SK-N-SH (cell line): ENCODE measurements around the gene ATXN7.

Experiments used
- CTCF ChIP-seq: fragments of 200-600 bp; sonication (generic); IDR thresholded peaks from 2 replicates; pipeline ENCODE4 v1.6.1; 2017; ENCODE audit warnings: antibody characterized with exemption, mild to moderate bottlenecking, moderate library complexity
- EP300 ChIP-seq, 2 experiments: IDR thresholded peaks; 2 replicates each; pipeline versions ENCODE4 v1.4.0 to v1.6.1; 2012; ENCODE audit warnings: borderline replicate concordance in 1 of 2, low read depth in 1 of 2, low read length in 1 of 2
- GABPA ChIP-seq: IDR thresholded peaks from 2 replicates; pipeline ENCODE4 v1.4.0; 2012; ENCODE audit warnings: low read depth, mild to moderate bottlenecking
- IRF3 ChIP-seq: fragments of 150-350 bp; IDR thresholded peaks from 2 replicates; pipeline ENCODE4 v1.6.1; 2016; ENCODE audit warnings: mild to moderate bottlenecking, low read depth, low read length
- MAX ChIP-seq: IDR thresholded peaks from 2 replicates; pipeline ENCODE4 v1.4.0; 2012; ENCODE audit warnings: low read depth
- MXI1 ChIP-seq: IDR thresholded peaks from 2 replicates; pipeline ENCODE4 v1.6.1; 2012; ENCODE audit warnings: mild to moderate bottlenecking, low read depth, low read length, improper control_type of control experiment
- POLR2AphosphoS5 ChIP-seq: IDR thresholded peaks from 2 replicates; pipeline ENCODE4 v1.6.1; 2012; ENCODE audit warnings: low read depth, low read length
- RCOR1 ChIP-seq: fragments of 150-350 bp; IDR thresholded peaks from 2 replicates; pipeline ENCODE4 v1.6.1; 2017; ENCODE audit warnings: antibody characterized with exemption, low read length
- REST ChIP-seq: IDR thresholded peaks from 2 replicates; pipeline ENCODE4 v1.6.1; 2012; ENCODE audit warnings: mild to moderate bottlenecking, low read depth, low read length, moderate library complexity
- RFX5 ChIP-seq: IDR thresholded peaks from 2 replicates; pipeline ENCODE4 v1.6.1; 2012; ENCODE audit warnings: mild to moderate bottlenecking, improper control_type of control experiment, low read length

- TF ChIP-seq MXI1: no peak
- no peak for TF ChIP-seq CTCF
- no peak for TF ChIP-seq RFX5
- no peak for TF ChIP-seq MAX
- no peak for TF ChIP-seq EP300 (IDR thresholded peaks at IDR 0.05; ENCODE audit: borderline replicate concordance in 1 of 2, low read depth in 1 of 2, low read length in 1 of 2)
- no peak for TF ChIP-seq POLR2AphosphoS5
- TF ChIP-seq REST: no peak
- no peak for TF ChIP-seq RCOR1
- TF ChIP-seq GABPA: no peak
- TF ChIP-seq IRF3: no peak
Measured at GRCh38 chr3:63920001-63920400, 56.3 kb downstream of the ATXN7 start.
